Measurements from ENCODE around the gene TBXA2R. TPM values are rescaled to one million over a fixed set of nuclear protein-coding genes. Genes with fewer than 3 reads are reported as not detected.

The TBXA2R gene
- total and polyA plus RNA-seq, 2 of the 8 experiments (the other 6 are each of a cell fraction or from before 2014, with no cell fraction given): 0.39 to 0.50 TPM

GRCh38 chr19:3612330-3612729, 5.7 kb upstream of the TBXA2R start (continued):
- TF ChIP-seq CHD7 (IDR thresholded peaks at IDR 0.05; ENCODE audit: insufficient replicate concordance, low read length) (no peak), E2F6 (IDR thresholded peaks at IDR 0.05) (no peak), NRF1 (IDR thresholded peaks at IDR 0.05; ENCODE audit: low read depth, low read length) (no peak), SIRT6 (IDR thresholded peaks at IDR 0.05; ENCODE audit: low read length) (no peak), GABPA (IDR thresholded peaks at IDR 0.05; ENCODE audit: borderline replicate concordance, insufficient read depth, low read length) (no peak), ASH2L (IDR thresholded peaks at IDR 0.05; ENCODE audit: low read length) (no peak), CREB1 (IDR thresholded peaks at IDR 0.05) (no peak), CEBPB (IDR thresholded peaks at IDR 0.05; ENCODE audit: low read depth, low read length) (no peak), RXRA (IDR thresholded peaks at IDR 0.05; ENCODE audit: insufficient read depth, low read depth, low read length) (no peak), SP2 (IDR thresholded peaks at IDR 0.05; ENCODE audit: low read length) (no peak), KDM4A (IDR thresholded peaks at IDR 0.05; ENCODE audit: low read depth, low read length, severe bottlenecking) (no peak), POU5F1 (IDR thresholded peaks at IDR 0.05; ENCODE audit: low read depth, low read length) (no peak)
